Measurements from ENCODE around the gene ISG15. TPM values are rescaled to one million over a fixed set of nuclear protein-coding genes. Genes with fewer than 3 reads are reported as not detected.

Gene ISG15
- total and polyA plus RNA-seq, 2 of the 13 experiments (the other 11 are each of a cell fraction or from before 2014, with no cell fraction given): 42.1 to 54.9 TPM

DNA sequence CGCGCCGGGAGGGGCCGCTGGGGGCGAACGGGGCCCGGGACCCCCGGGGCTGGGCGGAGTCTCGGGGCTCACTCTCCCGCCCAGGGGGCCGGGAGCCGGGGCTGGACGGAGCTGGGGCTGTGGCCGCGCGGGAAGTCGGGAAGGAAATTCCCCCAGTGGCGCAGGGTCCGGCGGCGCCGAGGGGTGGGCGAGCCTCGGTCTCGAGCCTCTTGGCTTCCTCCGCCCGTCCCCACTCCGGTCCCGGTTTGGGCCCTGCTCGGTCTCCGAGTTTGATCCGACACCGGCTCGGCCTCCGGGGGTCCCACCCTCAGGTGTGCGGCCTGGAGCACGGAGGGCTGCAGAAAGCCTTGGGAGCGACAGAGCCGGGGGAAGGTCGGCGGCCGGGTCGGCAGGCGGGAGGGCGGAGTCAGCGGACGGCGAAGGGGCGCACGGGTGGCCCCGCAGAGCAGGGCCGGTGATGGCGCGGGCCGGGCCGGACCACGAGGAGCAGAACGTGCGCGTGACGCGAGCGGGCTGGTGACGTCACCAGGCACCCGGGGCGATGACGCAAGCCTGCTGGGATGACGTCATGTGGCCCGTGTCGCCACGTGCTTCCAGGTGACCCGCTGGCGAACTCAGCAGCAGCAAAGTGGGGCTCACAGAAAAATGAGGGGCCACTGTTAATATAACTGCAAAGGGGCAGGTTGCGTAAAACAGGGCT, 12.8 kb upstream of the ISG15 start (continued):
- TF ChIP-seq, protein P1, sequence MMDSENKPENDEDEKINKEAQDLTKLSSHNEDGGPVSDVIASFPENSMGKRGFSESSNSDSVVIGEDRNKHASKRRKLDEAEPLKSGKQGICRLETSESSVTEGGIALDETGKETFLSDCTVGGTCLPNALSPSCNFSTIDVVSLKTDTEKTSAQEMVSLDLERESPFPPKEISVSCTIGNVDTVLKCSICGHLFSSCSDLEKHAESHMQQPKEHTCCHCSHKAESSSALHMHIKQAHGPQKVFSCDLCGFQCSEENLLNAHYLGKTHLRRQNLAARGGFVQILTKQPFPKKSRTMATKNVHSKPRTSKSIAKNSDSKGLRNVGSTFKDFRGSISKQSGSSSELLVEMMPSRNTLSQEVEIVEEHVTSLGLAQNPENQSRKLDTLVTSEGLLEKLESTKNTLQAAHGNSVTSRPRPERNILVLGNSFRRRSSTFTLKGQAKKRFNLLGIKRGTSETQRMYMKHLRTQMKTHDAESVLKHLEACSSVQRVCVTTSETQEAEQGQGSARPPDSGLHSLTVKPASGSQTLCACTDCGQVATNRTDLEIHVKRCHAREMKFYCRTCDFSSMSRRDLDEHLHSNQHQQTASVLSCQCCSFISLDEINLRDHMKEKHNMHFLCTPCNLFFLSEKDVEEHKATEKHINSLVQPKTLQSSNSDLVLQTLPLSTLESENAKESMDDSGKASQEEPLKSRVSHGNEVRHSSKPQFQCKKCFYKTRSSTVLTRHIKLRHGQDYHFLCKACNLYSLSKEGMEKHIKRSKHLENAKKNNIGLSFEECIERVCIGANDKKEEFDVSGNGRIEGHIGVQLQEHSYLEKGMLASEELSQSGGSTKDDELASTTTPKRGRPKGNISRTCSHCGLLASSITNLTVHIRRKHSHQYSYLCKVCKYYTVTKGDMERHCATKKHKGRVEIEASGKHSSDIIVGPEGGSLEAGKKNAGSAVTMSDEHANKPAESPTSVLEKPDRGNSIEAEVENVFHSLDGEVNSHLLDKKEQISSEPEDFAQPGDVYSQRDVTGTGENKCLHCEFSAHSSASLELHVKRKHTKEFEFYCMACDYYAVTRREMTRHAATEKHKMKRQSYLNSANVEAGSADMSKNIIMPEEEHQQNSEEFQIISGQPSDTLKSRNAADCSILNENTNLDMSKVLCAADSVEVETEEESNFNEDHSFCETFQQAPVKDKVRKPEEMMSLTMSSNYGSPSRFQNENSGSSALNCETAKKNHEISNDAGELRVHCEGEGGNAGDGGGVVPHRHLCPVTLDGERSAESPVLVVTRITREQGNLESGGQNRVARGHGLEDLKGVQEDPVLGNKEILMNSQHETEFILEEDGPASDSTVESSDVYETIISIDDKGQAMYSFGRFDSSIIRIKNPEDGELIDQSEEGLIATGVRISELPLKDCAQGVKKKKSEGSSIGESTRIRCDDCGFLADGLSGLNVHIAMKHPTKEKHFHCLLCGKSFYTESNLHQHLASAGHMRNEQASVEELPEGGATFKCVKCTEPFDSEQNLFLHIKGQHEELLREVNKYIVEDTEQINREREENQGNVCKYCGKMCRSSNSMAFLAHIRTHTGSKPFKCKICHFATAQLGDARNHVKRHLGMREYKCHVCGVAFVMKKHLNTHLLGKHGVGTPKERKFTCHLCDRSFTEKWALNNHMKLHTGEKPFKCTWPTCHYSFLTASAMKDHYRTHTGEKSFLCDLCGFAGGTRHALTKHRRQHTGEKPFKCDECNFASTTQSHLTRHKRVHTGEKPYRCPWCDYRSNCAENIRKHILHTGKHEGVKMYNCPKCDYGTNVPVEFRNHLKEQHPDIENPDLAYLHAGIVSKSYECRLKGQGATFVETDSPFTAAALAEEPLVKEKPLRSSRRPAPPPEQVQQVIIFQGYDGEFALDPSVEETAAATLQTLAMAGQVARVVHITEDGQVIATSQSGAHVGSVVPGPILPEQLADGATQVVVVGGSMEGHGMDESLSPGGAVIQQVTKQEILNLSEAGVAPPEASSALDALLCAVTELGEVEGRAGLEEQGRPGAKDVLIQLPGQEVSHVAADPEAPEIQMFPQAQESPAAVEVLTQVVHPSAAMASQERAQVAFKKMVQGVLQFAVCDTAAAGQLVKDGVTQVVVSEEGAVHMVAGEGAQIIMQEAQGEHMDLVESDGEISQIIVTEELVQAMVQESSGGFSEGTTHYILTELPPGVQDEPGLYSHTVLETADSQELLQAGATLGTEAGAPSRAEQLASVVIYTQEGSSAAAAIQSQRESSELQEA (CRISPR knock-in tag; IDR thresholded peaks at IDR 0.05; ENCODE audit: not compliant biosample characterization): peak; percentile 23
- TF ChIP-seq, protein P2, sequence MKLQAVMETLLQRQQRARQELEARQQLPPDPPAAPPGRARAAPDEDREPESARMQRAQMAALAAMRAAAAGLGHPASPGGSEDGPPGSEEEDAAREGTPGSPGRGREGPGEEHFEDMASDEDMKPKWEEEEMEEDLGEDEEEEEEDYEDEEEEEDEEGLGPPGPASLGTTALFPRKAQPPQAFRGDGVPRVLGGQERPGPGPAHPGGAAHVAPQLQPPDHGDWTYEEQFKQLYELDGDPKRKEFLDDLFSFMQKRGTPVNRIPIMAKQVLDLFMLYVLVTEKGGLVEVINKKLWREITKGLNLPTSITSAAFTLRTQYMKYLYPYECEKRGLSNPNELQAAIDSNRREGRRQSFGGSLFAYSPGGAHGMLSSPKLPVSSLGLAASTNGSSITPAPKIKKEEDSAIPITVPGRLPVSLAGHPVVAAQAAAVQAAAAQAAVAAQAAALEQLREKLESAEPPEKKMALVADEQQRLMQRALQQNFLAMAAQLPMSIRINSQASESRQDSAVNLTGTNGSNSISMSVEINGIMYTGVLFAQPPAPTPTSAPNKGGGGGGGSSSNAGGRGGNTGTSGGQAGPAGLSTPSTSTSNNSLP (IDR thresholded peaks at IDR 0.05; ENCODE audit: low read depth, low read length): no peak
- peak; percentile 85 for TF ChIP-seq POLR2G (IDR thresholded peaks at IDR 0.05; ENCODE audit: low read depth, low read length)
- TF ChIP-seq, protein P3, sequence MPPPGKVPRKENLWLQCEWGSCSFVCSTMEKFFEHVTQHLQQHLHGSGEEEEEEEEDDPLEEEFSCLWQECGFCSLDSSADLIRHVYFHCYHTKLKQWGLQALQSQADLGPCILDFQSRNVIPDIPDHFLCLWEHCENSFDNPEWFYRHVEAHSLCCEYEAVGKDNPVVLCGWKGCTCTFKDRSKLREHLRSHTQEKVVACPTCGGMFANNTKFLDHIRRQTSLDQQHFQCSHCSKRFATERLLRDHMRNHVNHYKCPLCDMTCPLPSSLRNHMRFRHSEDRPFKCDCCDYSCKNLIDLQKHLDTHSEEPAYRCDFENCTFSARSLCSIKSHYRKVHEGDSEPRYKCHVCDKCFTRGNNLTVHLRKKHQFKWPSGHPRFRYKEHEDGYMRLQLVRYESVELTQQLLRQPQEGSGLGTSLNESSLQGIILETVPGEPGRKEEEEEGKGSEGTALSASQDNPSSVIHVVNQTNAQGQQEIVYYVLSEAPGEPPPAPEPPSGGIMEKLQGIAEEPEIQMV (CRISPR knock-in tag; IDR thresholded peaks at IDR 0.05; ENCODE audit: low read depth): 0 out of 2 replicates have a peak, but pooled peaks have one; percentile 74
- TF ChIP-seq, protein P4, sequence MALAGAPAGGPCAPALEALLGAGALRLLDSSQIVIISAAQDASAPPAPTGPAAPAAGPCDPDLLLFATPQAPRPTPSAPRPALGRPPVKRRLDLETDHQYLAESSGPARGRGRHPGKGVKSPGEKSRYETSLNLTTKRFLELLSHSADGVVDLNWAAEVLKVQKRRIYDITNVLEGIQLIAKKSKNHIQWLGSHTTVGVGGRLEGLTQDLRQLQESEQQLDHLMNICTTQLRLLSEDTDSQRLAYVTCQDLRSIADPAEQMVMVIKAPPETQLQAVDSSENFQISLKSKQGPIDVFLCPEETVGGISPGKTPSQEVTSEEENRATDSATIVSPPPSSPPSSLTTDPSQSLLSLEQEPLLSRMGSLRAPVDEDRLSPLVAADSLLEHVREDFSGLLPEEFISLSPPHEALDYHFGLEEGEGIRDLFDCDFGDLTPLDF (CRISPR knock-in tag; IDR thresholded peaks at IDR 0.05): no peak
- no peak for TF ChIP-seq ZNF317 (CRISPR knock-in tag; IDR thresholded peaks at IDR 0.05)
- TF ChIP-seq CCDC6 (CRISPR knock-in tag; IDR thresholded peaks at IDR 0.05): 0 out of 2 replicates have a peak, but pooled peaks have one; percentile 66
- TF ChIP-seq ARNT2 (CRISPR knock-in tag; IDR thresholded peaks at IDR 0.05; ENCODE audit: low read depth): no peak; the same call in none of the 2 replicates
- TF ChIP-seq ZNF230 (CRISPR knock-in tag; IDR thresholded peaks at IDR 0.05): peak; percentile 79
- TF ChIP-seq, protein P5, sequence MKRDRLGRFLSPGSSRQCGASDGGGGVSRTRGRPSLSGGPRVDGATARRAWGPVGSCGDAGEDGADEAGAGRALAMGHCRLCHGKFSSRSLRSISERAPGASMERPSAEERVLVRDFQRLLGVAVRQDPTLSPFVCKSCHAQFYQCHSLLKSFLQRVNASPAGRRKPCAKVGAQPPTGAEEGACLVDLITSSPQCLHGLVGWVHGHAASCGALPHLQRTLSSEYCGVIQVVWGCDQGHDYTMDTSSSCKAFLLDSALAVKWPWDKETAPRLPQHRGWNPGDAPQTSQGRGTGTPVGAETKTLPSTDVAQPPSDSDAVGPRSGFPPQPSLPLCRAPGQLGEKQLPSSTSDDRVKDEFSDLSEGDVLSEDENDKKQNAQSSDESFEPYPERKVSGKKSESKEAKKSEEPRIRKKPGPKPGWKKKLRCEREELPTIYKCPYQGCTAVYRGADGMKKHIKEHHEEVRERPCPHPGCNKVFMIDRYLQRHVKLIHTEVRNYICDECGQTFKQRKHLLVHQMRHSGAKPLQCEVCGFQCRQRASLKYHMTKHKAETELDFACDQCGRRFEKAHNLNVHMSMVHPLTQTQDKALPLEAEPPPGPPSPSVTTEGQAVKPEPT (CRISPR knock-in tag; IDR thresholded peaks at IDR 0.05; ENCODE audit: low read depth): peak; percentile 92; the same call in 1 of the 2 replicates
- no peak for TF ChIP-seq ZNF335 (CRISPR knock-in tag; IDR thresholded peaks at IDR 0.05)

Data from HepG2 (cell line).